Smooth muscle cell (in vitro differentiated cells): ENCODE measurements around the gene GDF15. TPM values are rescaled to one million over a fixed set of nuclear protein-coding genes. Genes with fewer than 3 reads are reported as not detected.

ENCODE experiments used
- DNase-seq: peaks from one replicate; lab custom pipeline; 2025; ENCODE audit not compliant: unreplicated experiment; lab: John Stamatoyannopoulos, UW
- H2AFZ ChIP-seq: fragments of 200-600 bp; sonication (generic); 2 replicates; pipeline ENCODE4 v1.6.0; 2016; ENCODE audit warnings: antibody characterized with exemption, low read depth, mild to moderate bottlenecking
- H3F3A ChIP-seq: fragments of 200-600 bp; sonication (generic); 2 replicates; pipeline ENCODE4 v1.6.0; 2017; ENCODE audit warnings: antibody characterized with exemption, low read depth
- H3K27ac ChIP-seq: fragments of 200-600 bp; sonication (generic); 2 replicates; pipeline ENCODE4 v1.5.1; 2016; ENCODE audit warnings: low read depth, mild to moderate bottlenecking
- H3K27me3 ChIP-seq: fragments of 200-600 bp; sonication (generic); 2 replicates; pipeline ENCODE4 v1.6.1; 2016; ENCODE audit warnings: low read depth, mild to moderate bottlenecking
- H3K36me3 ChIP-seq: fragments of 200-600 bp; sonication (generic); 2 replicates; pipeline ENCODE4 v1.5.1; 2016; ENCODE audit warnings: low read depth
- H3K4me1 ChIP-seq: fragments of 200-600 bp; sonication (generic); 2 replicates; pipeline ENCODE4 v1.5.1; 2016; ENCODE audit warnings: low read depth
- H3K4me2 ChIP-seq: fragments of 200-600 bp; sonication (generic); 2 replicates; pipeline ENCODE4 v1.6.0; 2016; ENCODE audit warnings: mild to moderate bottlenecking
- H3K4me3 ChIP-seq: fragments of 200-600 bp; sonication (generic); 2 replicates; pipeline ENCODE4 v1.5.1; 2016; ENCODE audit warnings: mild to moderate bottlenecking
- H3K79me2 ChIP-seq: fragments of 200-600 bp; sonication (generic); 2 replicates; pipeline ENCODE4 v1.6.0; 2016; ENCODE audit warnings: low read depth, mild to moderate bottlenecking
- H3K9ac ChIP-seq: fragments of 200-600 bp; sonication (generic); 2 replicates; pipeline ENCODE4 v1.6.0; 2016; ENCODE audit warnings: low read depth
- H3K9me3 ChIP-seq: fragments of 200-600 bp; sonication (generic); replicated peaks from 2 replicates; pipeline ENCODE4 v1.5.1; 2016; ENCODE audit warnings: low read depth
- H4K20me1 ChIP-seq: fragments of 200-600 bp; sonication (generic); 2 replicates; pipeline ENCODE4 v1.6.0; 2016; ENCODE audit warnings: low read depth
- WGBS: methylation state at CpG from one replicate; pipeline ENCODE4 v1.1.7; 2016; ENCODE audit warnings: low lambda C conversion rate; 5-methylcytosine and 5-hydroxymethylcytosine counted together
- polyA plus RNA-seq: library from polyadenylated mRNA; unstranded; fragments of >200 nt; fragmentation: Nextera tagmentation; extraction: Ambion mirVana; gene quantifications from 2 replicates; pipeline ENCODE4 v1.2.1, GENCODE V29; 2016
- total RNA-seq: library from RNA; depleted of rRNA; stranded (reverse); fragments of >200 nt; gene quantifications from 2 replicates; pipeline ENCODE4 v1.2.3, GENCODE V29; 2014
- TF ChIP-seq, protein P1 (sequence below): fragments of 200-600 bp; sonication (generic); IDR thresholded peaks from 2 replicates; pipeline ENCODE4 v1.5.1; 2017; ENCODE audit warnings: borderline replicate concordance, mild to moderate bottlenecking, antibody characterized with exemption; ENCODE audit not compliant: insufficient read depth, poor library complexity, severe bottlenecking

Gene GDF15
- total and polyA plus RNA-seq, 2 experiments from 2014 or later = 30.9 to 42.8 TPM

GRCh38 chr19:18364826-18365528 is 21.0 kb upstream of the GDF15 start:
- peak overlapping the region; percentile 83 for H3K9ac ChIP-seq
- TF ChIP-seq, protein P1, sequence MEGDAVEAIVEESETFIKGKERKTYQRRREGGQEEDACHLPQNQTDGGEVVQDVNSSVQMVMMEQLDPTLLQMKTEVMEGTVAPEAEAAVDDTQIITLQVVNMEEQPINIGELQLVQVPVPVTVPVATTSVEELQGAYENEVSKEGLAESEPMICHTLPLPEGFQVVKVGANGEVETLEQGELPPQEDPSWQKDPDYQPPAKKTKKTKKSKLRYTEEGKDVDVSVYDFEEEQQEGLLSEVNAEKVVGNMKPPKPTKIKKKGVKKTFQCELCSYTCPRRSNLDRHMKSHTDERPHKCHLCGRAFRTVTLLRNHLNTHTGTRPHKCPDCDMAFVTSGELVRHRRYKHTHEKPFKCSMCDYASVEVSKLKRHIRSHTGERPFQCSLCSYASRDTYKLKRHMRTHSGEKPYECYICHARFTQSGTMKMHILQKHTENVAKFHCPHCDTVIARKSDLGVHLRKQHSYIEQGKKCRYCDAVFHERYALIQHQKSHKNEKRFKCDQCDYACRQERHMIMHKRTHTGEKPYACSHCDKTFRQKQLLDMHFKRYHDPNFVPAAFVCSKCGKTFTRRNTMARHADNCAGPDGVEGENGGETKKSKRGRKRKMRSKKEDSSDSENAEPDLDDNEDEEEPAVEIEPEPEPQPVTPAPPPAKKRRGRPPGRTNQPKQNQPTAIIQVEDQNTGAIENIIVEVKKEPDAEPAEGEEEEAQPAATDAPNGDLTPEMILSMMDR = no peak
- peak overlapping the region; percentile 94 for H3K27ac ChIP-seq
- H4K20me1 ChIP-seq = no peaks in the 10 kb centered on the region
- no peaks in the 10 kb centered on the region for H3K9me3 ChIP-seq
- no peaks in the 10 kb centered on the region for H3K79me2 ChIP-seq
- H3F3A ChIP-seq = peaks cover 9% of the 10 kb centered on the region
- 17% methylated on average over 15 of the region's 15 CpGs for whole genome bisulfite sequencing
- no peaks in the 10 kb centered on the region for H3K36me3 ChIP-seq
- H3K4me2 ChIP-seq = peak overlapping the region; percentile 28
- H3K4me1 ChIP-seq = peaks cover 12% of the 10 kb centered on the region
- peak; percentile 17 for DNase-seq
- no peak overlapping the region for H3K4me3 ChIP-seq
- H2AFZ ChIP-seq = no peak overlapping the region
- no peaks in the 10 kb centered on the region for H3K27me3 ChIP-seq

DNA sequence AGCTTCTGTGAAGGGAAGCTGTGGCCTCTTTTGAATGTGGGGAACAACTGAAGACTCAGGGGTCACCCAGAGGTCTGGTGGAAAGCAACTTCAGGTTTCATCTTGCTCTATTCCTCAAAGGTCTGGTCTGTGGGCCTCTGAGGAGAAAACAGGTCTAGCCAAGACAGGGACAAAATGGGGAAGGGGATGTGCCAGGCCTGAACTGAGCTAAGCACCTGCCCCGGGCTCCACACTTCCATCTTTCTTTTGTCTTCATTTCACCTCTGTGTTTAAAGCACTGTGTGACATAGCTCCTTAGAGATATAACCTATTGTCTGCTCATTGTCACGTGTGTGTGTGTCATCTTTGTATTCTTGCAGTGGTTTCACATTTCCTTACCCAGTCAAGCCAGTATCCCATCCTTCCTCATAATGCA is 19.9 kb upstream of the GDF15 start:
- no peaks in the 10 kb centered on the region for H4K20me1 ChIP-seq
- H3K4me1 ChIP-seq = peaks cover 12% of the 10 kb centered on the region
- TF ChIP-seq, protein P1 = no peak
- DNase-seq = no peak
- H3K36me3 ChIP-seq = no peaks in the 10 kb centered on the region
- H3K27me3 ChIP-seq = no peaks in the 10 kb centered on the region
- peak overlapping the region; percentile 94 for H3K27ac ChIP-seq
- H3K9ac ChIP-seq = peak overlapping the region; percentile 83
- WGBS = 79% methylated on average over 2 of the region's 2 CpGs
- H3K79me2 ChIP-seq = no peaks in the 10 kb centered on the region
- no peak overlapping the region for H2AFZ ChIP-seq
- no peak overlapping the region for H3K4me2 ChIP-seq
- peaks cover 9% of the 10 kb centered on the region for H3F3A ChIP-seq
- no peaks in the 10 kb centered on the region for H3K9me3 ChIP-seq
- H3K4me3 ChIP-seq = no peak overlapping the region

GRCh38 chr19:18368504-18369222 is 17.3 kb upstream of the GDF15 start:
- Histone ChIP-seq H3K4me3 (no peak overlapping the region), H3K27me3 (no peaks in the 10 kb centered on the region), H2AFZ (no peak overlapping the region), H4K20me1 (no peaks in the 10 kb centered on the region), H3K9me3 (no peaks in the 10 kb centered on the region), H3K27ac (no peak overlapping the region), H3K4me2 (no peak overlapping the region), H3F3A (no peaks in the 10 kb centered on the region), H3K36me3 (no peaks in the 10 kb centered on the region), H3K79me2 (no peaks in the 10 kb centered on the region), H3K9ac (no peak overlapping the region), H3K4me1 (peaks cover 12% of the 10 kb centered on the region)
- no peak for DNase-seq
- TF ChIP-seq, protein P1 = no peak
- WGBS = 86% methylated on average over 15 of the region's 15 CpGs
